Osteoblast (primary cell): Measurements from ENCODE around the gene PLCXD3. TPM values are rescaled to one million over a fixed set of nuclear protein-coding genes. Genes with fewer than 3 reads are reported as not detected.

Source experiments
- DNase-seq: peaks from one replicate; pipeline ENCODE4 v3.0.0; 2011; ENCODE audit warnings: low spot score, mixed read lengths; ENCODE audit not compliant: insufficient read length; ENCODE audit errors: missing footprints
- H2AFZ ChIP-seq: 2 replicates; pipeline ENCODE4 v1.6.0; 2011; ENCODE audit warnings: mild to moderate bottlenecking, low read length
- H3K27ac ChIP-seq: 2 replicates; pipeline ENCODE4 v1.5.1; 2011; ENCODE audit warnings: mild to moderate bottlenecking, low read depth, low read length, moderate library complexity
- H3K27me3 ChIP-seq: 2 replicates; pipeline ENCODE4 v1.6.0; 2012; ENCODE audit warnings: mild to moderate bottlenecking, control low read depth, inconsistent platforms, low read length, moderate library complexity; ENCODE audit not compliant: insufficient read depth
- H3K36me3 ChIP-seq: 2 replicates; pipeline ENCODE4 v1.5.1; 2011; ENCODE audit warnings: mild to moderate bottlenecking, low read length, control low read depth, moderate library complexity; ENCODE audit not compliant: insufficient read depth
- H3K4me1 ChIP-seq: 2 replicates; pipeline ENCODE4 v1.5.1; 2011; ENCODE audit warnings: mild to moderate bottlenecking, low read length, control low read depth, moderate library complexity; ENCODE audit not compliant: insufficient read depth
- H3K4me2 ChIP-seq: 2 replicates; pipeline ENCODE4 v1.6.0; 2011; ENCODE audit warnings: mild to moderate bottlenecking, low read length; ENCODE audit not compliant: insufficient read depth
- H3K4me3 ChIP-seq: fragments of 200-600 bp; sonication (generic); 3 replicates; pipeline ENCODE4 v1.5.1; 2012; ENCODE audit warnings: mild to moderate bottlenecking, low read length, inconsistent platforms; ENCODE audit not compliant: insufficient read depth
- H3K79me2 ChIP-seq: 2 replicates; pipeline ENCODE4 v1.6.0; 2012; ENCODE audit warnings: mild to moderate bottlenecking, low read length, control low read depth, inconsistent platforms; ENCODE audit not compliant: insufficient read depth
- H3K9me3 ChIP-seq: 2 replicates; pipeline ENCODE4 v1.5.1; 2011; ENCODE audit warnings: low read depth, low read length, control low read depth
- H4K20me1 ChIP-seq: 2 replicates; pipeline ENCODE4 v1.6.0; 2012; ENCODE audit warnings: mild to moderate bottlenecking, low read length, control low read depth; ENCODE audit not compliant: insufficient read depth
- CTCF ChIP-seq: IDR thresholded peaks from 2 replicates; pipeline ENCODE4 v1.5.1; 2011; ENCODE audit warnings: mild to moderate bottlenecking, low read depth, low read length, moderate library complexity; ENCODE audit errors: extremely low read depth
- total RNA-seq: library from RNA; depleted of rRNA; stranded (reverse); fragments of >200 nt; gene quantifications from 2 replicates; pipeline ENCODE4 v1.2.3, GENCODE V29; 2012

Gene PLCXD3
- total RNA-seq, 1 donor: 0.36 TPM

- no peak for TF ChIP-seq CTCF
Measured at GRCh38 chr5:41296066-41296465, 214.3 kb downstream of the PLCXD3 start.

DNA sequence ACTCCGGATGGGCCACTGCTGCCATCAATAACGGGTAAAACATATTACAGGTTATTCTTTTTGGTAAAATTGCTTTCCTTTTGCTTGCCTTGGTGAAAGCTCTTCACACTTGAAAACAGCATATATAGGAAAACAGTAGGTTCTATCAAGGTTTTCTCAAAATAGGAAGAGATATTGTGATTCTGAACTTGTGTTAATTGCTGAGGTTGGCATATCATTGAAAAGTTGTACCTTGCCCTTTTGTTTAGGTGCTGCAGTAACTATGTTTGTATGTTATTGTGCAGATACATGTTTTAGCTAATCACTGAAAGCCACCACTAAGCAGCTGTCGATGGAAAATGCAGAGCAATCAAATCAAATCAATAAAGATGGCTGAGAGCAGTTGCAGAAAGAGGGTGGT, 219.1 kb downstream of the PLCXD3 start:
- Histone ChIP-seq H3K27me3 (no peaks in the 10 kb centered on the region), H3K4me3 (no peak overlapping the region), H3K4me1 (no peaks in the 10 kb centered on the region), H2AFZ (no peak overlapping the region), H3K4me2 (no peak overlapping the region), H3K27ac (no peak overlapping the region), H3K36me3 (no peaks in the 10 kb centered on the region), H3K9me3 (no peaks in the 10 kb centered on the region), H3K79me2 (no peaks in the 10 kb centered on the region), H4K20me1 (no peaks in the 10 kb centered on the region)
- TF ChIP-seq CTCF: no peak
- DNase-seq: no peak

More at GRCh38 chr5:41296066-41296465, 214.3 kb downstream of the PLCXD3 start:
- Histone ChIP-seq H3K4me2 (no peak overlapping the region), H3K27ac (no peak overlapping the region), H3K9me3 (no peaks in the 10 kb centered on the region), H3K36me3 (no peaks in the 10 kb centered on the region), H3K27me3 (no peaks in the 10 kb centered on the region), H2AFZ (no peak overlapping the region), H3K4me1 (no peaks in the 10 kb centered on the region), H3K4me3 (no peak overlapping the region), H3K79me2 (no peaks in the 10 kb centered on the region), H4K20me1 (no peaks in the 10 kb centered on the region)
- DNase-seq: no peak

- H3K4me3 ChIP-seq: no peak overlapping the region
- no peaks in the 10 kb centered on the region for H3K79me2 ChIP-seq
- no peaks in the 10 kb centered on the region for H4K20me1 ChIP-seq
- H3K27me3 ChIP-seq: no peaks in the 10 kb centered on the region
- H3K9me3 ChIP-seq: no peaks in the 10 kb centered on the region
- no peak overlapping the region for H3K4me2 ChIP-seq
- no peaks in the 10 kb centered on the region for H3K36me3 ChIP-seq
- H3K27ac ChIP-seq: no peak overlapping the region
- H3K4me1 ChIP-seq: no peaks in the 10 kb centered on the region
- TF ChIP-seq CTCF: no peak
- no peak for DNase-seq
- no peak overlapping the region for H2AFZ ChIP-seq
Measured at GRCh38 chr5:41290810-41291209, 219.6 kb downstream of the PLCXD3 start.

GRCh38 chr5:41289970-41290464, 220.4 kb downstream of the PLCXD3 start:
- Histone ChIP-seq H3K36me3 (no peaks in the 10 kb centered on the region), H3K4me1 (no peaks in the 10 kb centered on the region), H3K4me3 (no peak overlapping the region), H3K4me2 (no peak overlapping the region), H2AFZ (no peak overlapping the region), H4K20me1 (no peaks in the 10 kb centered on the region), H3K27me3 (no peaks in the 10 kb centered on the region), H3K79me2 (no peaks in the 10 kb centered on the region), H3K27ac (no peak overlapping the region), H3K9me3 (no peaks in the 10 kb centered on the region)
- DNase-seq: no peak
- no peak for TF ChIP-seq CTCF
